NB4 (cell line): ENCODE data around the gene PDZRN3.

ENCODE experiments used
- DNase-seq: peaks from one replicate; pipeline ENCODE4 v3.0.0; 2010; ENCODE audit warnings: low read depth
- H3K4me3 ChIP-seq: one replicate; pipeline ENCODE4 v1.5.1; 2011; ENCODE audit warnings: mild to moderate bottlenecking, low read depth, low read length, moderate library complexity
- CTCF ChIP-seq: IDR thresholded peaks from one replicate; pipeline ENCODE4 v1.5.1; 2012; ENCODE audit warnings: low read depth, low read length
- MAX ChIP-seq: IDR thresholded peaks from 2 replicates; pipeline ENCODE4 v1.6.1; 2011; ENCODE audit warnings: low read depth, low read length
- MYC ChIP-seq: IDR thresholded peaks from 2 replicates; pipeline ENCODE4 v1.6.1; 2011; ENCODE audit warnings: low read depth, low read length
- POLR2A ChIP-seq: IDR thresholded peaks from 2 replicates; pipeline ENCODE4 v1.6.1; 2011; ENCODE audit warnings: mild to moderate bottlenecking; ENCODE audit not compliant: insufficient read length; ENCODE audit errors: extremely low read depth

The PDZRN3 gene

GRCh38 chr3:73586628-73587027 lies 38.1 kb downstream of the PDZRN3 start:
- no peak overlapping the region for H3K4me3 ChIP-seq
- DNase-seq: no peak
- TF ChIP-seq MYC: no peak
- no peak for TF ChIP-seq POLR2A
- TF ChIP-seq CTCF: no peak
- no peak for TF ChIP-seq MAX

- DNase-seq: no peak
- H3K4me3 ChIP-seq: no peak overlapping the region
- TF ChIP-seq CTCF: no peak
These were observed 38.6 kb downstream of the PDZRN3 start for GRCh38 chr3:73586190-73586589.

- no peak overlapping the region for H3K4me3 ChIP-seq
- no peak for TF ChIP-seq POLR2A
- TF ChIP-seq MAX: no peak
- no peak for TF ChIP-seq CTCF
- TF ChIP-seq MYC: no peak
These were observed 39.9 kb downstream of the PDZRN3 start for GRCh38 chr3:73584873-73585272.

GRCh38 chr3:73582535-73582934 lies 42.2 kb downstream of the PDZRN3 start:
- DNase-seq: no peak
- TF ChIP-seq MYC (no peak), CTCF (no peak), MAX (no peak), POLR2A (no peak)
- no peak overlapping the region for H3K4me3 ChIP-seq

More at GRCh38 chr3:73584873-73585272, 39.9 kb downstream of the PDZRN3 start:
- no peak for DNase-seq

- no peak for DNase-seq
- TF ChIP-seq MAX (no peak), CTCF (no peak), POLR2A (no peak), MYC (no peak)
- no peak overlapping the region for H3K4me3 ChIP-seq
These were observed 43.5 kb downstream of the PDZRN3 start for GRCh38 chr3:73581134-73581846.

- no peak overlapping the region for H3K4me3 ChIP-seq
- TF ChIP-seq POLR2A: no peak
- no peak for TF ChIP-seq MAX
- no peak for TF ChIP-seq CTCF
- no peak for TF ChIP-seq MYC
- DNase-seq: no peak
These were observed 44.4 kb downstream of the PDZRN3 start for GRCh38 chr3:73580343-73580742.
